PC-3 (cell line): ENCODE measurements around the gene SPINK6. TPM values are rescaled to one million over a fixed set of nuclear protein-coding genes. Genes with fewer than 3 reads are reported as not detected.

Experiments used
- ATAC-seq: fragments of 200-7000 bp; cut with Tn5 transposase; 2 replicates; pipeline ENCODE4 v1.9.1; 2020; ENCODE audit warnings: mild to moderate bottlenecking, moderate library complexity
- BruUV-seq: library from RNA; stranded (reverse); fragments of 400-500 nt; replicated peaks from 2 replicates; lab custom pipeline; 2021; lab: Mats Ljungman, UMichigan
- CTCF ChIA-PET: fragments of 300-600 bp; sonication (Branson Sonifier 250); formaldehyde crosslinking; loops from one replicate; lab custom pipeline; 2022; ENCODE audit warnings: antibody characterized with exemption; lab: Charles Lee
- POLR2A ChIA-PET: fragments of 300-600 bp; sonication (Branson Sonifier 250); formaldehyde crosslinking; loops from one replicate; lab custom pipeline; 2022; ENCODE audit warnings: antibody characterized with exemption; ENCODE audit not compliant: unreplicated experiment; lab: Charles Lee
- DNase-seq: peaks from one replicate; pipeline ENCODE4 v3.0.0-alpha.2; 2015
- H2AFZ ChIP-seq: fragments of 300-600 bp; sonication (generic); 2 replicates; pipeline ENCODE4 v1.6.0; 2016; ENCODE audit warnings: antibody characterized with exemption, low read length
- H3F3A ChIP-seq: fragments of 300-600 bp; sonication (generic); one replicate; pipeline ENCODE4 v1.6.0; 2017; ENCODE audit warnings: antibody characterized with exemption, low read length, control low read depth, mild to moderate bottlenecking; ENCODE audit not compliant: unreplicated experiment
- H3K27ac ChIP-seq: fragments of 300-600 bp; sonication (generic); 2 replicates; pipeline ENCODE4 v1.5.1; 2016; ENCODE audit warnings: mild to moderate bottlenecking, low read length
- H3K27me3 ChIP-seq: fragments of 300-600 bp; sonication (generic); 2 replicates; pipeline ENCODE4 v1.6.1; 2016; ENCODE audit warnings: low read length, mixed read lengths
- H3K36me3 ChIP-seq: fragments of 300-600 bp; sonication (generic); 2 replicates; pipeline ENCODE4 v1.6.1; 2016; ENCODE audit warnings: low read depth, mixed run types, low read length, mixed read lengths
- H3K4me1 ChIP-seq: fragments of 300-600 bp; sonication (generic); 2 replicates; pipeline ENCODE4 v1.5.1; 2016; ENCODE audit warnings: low read length; ENCODE audit not compliant: insufficient read depth
- H3K4me2 ChIP-seq: fragments of 300-600 bp; sonication (generic); 2 replicates; pipeline ENCODE4 v1.6.0; 2016; ENCODE audit warnings: low read length
- H3K4me3 ChIP-seq: fragments of 300-600 bp; sonication (generic); 2 replicates; pipeline ENCODE4 v1.5.1; 2016; ENCODE audit warnings: mild to moderate bottlenecking, low read length, mixed read lengths
- H3K79me2 ChIP-seq: fragments of 300-600 bp; sonication (generic); 2 replicates; pipeline ENCODE4 v1.6.1; 2017; ENCODE audit warnings: low read length, mixed read lengths
- H3K9ac ChIP-seq: fragments of 300-600 bp; sonication (generic); 2 replicates; pipeline ENCODE4 v1.6.0; 2016; ENCODE audit warnings: mild to moderate bottlenecking, low read length
- H3K9me2 ChIP-seq: fragments of 300-600 bp; sonication (generic); replicated peaks from 2 replicates; pipeline ENCODE4 v1.6.1; 2016; ENCODE audit warnings: mixed run types, low read length, mixed read lengths
- H3K9me3 ChIP-seq: fragments of 300-600 bp; sonication (generic); 2 replicates; pipeline ENCODE4 v1.6.1; 2016; ENCODE audit warnings: low read length, mixed read lengths
- H4K20me1 ChIP-seq: fragments of 300-600 bp; sonication (generic); 2 replicates; pipeline ENCODE4 v1.6.1; 2016; ENCODE audit warnings: low read length, mixed read lengths
- EZH2 ChIP-seq: fragments of 300-600 bp; sonication (generic); IDR thresholded peaks from one replicate; pipeline ENCODE4 v1.6.1; 2017; ENCODE audit warnings: antibody characterized with exemption, mild to moderate bottlenecking, low read length; ENCODE audit not compliant: unreplicated experiment
- EZH2phosphoT487 ChIP-seq: fragments of 300-600 bp; sonication (generic); IDR thresholded peaks from 2 replicates; pipeline ENCODE4 v1.6.1; 2018; ENCODE audit warnings: mild to moderate bottlenecking, antibody characterized with exemption, low read length, borderline replicate concordance
- intact Hi-C: fragments of 100-400 bp; cut with micrococcal nuclease; formaldehyde crosslinking; loops from 2 replicates; pipeline ENCODE4 v1.9.0; 2023
- total RNA-seq: library from RNA; depleted of rRNA; stranded (reverse); fragments of >200 nt; gene quantifications from 2 replicates; pipeline ENCODE4 v1.2.3, GENCODE V29; 2014
- TF ChIP-seq, protein P1 (sequence below): fragments of 300-600 bp; sonication (generic); conservative IDR thresholded peaks from 2 replicates; pipeline ENCODE4 v1.5.1; 2017; ENCODE audit warnings: antibody characterized with exemption, low read depth, mild to moderate bottlenecking, low read length

SPINK6 gene
- total RNA-seq, 1 experiment from 2014 or later: not detected

DNA sequence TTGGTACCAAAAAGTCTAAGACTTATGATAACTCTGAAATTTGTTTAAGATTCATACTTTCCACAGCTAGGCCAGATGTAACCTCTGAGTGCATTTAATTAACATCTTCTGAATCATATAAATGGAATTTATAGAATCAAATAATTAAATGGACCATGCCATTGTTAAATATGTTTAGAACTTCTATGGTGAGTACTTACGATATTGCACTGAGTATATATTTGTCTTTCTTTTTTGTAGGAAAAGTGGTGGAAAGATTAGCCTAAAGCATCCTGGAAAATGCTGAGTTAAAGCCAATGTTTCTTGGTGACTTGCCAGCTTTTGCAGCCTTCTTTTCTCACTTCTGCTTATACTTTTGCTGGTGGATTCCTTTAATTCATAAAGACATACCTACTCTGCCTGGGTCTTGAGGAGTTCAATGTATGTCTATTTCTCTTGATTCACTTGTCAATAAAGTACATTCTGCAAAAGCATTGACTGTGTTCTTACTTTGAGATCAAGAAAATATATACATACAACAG, 11.9 kb downstream of the SPINK6 start:
- Histone ChIP-seq H3K4me2 (no peak overlapping the region), H3K36me3 (no peaks in the 10 kb centered on the region), H3K9ac (no peak overlapping the region), H4K20me1 (no peaks in the 10 kb centered on the region), H3K4me3 (no peak overlapping the region), H3K27me3 (no peaks in the 10 kb centered on the region), H3K27ac (peak overlapping the region; percentile 19; the same call in 1 of the 2 replicates), H3K9me2 (no peaks in the 10 kb centered on the region), H3K4me1 (peaks cover 8% of the 10 kb centered on the region; the same call in 1 of the 2 replicates), H3K79me2 (no peaks in the 10 kb centered on the region), H3F3A (no peaks in the 10 kb centered on the region), H3K9me3 (no peaks in the 10 kb centered on the region), H2AFZ (no peak overlapping the region)
- no TSS peak for BruUV-seq
- intact Hi-C loops: loop anchor here (1.0 kb wide), 1 partner anchor 10 kb away; no protein-coding TSS in a partner anchor
- ChIA-PET POLR2A (interaction anchor here (0.6 kb wide), 1 partner anchor 41 kb away, joined by 7 read pairs; no protein-coding TSS in a partner anchor), CTCF (no interaction called here)
- TF ChIP-seq, protein P1, sequence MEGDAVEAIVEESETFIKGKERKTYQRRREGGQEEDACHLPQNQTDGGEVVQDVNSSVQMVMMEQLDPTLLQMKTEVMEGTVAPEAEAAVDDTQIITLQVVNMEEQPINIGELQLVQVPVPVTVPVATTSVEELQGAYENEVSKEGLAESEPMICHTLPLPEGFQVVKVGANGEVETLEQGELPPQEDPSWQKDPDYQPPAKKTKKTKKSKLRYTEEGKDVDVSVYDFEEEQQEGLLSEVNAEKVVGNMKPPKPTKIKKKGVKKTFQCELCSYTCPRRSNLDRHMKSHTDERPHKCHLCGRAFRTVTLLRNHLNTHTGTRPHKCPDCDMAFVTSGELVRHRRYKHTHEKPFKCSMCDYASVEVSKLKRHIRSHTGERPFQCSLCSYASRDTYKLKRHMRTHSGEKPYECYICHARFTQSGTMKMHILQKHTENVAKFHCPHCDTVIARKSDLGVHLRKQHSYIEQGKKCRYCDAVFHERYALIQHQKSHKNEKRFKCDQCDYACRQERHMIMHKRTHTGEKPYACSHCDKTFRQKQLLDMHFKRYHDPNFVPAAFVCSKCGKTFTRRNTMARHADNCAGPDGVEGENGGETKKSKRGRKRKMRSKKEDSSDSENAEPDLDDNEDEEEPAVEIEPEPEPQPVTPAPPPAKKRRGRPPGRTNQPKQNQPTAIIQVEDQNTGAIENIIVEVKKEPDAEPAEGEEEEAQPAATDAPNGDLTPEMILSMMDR: no peak
- no peak for TF ChIP-seq EZH2phosphoT487
- no peak for TF ChIP-seq EZH2
- DNase-seq (peak; percentile 31), ATAC-seq (peak; percentile 91)

DNA sequence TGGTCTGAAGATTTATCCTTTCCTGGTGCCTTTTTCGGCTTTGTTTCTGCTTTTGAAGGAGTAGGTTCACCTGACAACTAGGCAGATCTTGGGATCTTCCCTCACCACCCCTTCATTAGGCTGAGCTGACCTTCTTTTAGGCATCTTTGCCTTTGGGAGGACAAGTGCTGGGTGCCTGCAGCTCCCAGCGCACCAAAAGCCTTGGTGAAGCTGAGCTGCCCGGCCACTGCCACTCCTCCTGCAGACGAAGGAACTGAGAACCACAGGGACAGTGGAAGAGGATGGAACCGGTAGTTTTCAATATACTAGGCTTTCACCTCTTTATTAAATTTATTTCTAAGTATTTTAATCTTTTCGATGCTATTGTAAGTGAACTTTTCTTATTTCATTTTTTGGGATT, 18.7 kb downstream of the SPINK6 start:
- intact Hi-C loops: loop anchor here (5.0 kb wide), 1 partner anchor 46 kb away; the partner anchor contains the start of gene SPINK13
- Histone ChIP-seq H3K9ac (no peak overlapping the region), H2AFZ (no peak overlapping the region), H3K9me2 (no peaks in the 10 kb centered on the region), H3K79me2 (no peaks in the 10 kb centered on the region), H3F3A (no peaks in the 10 kb centered on the region), H3K4me1 (peaks cover 19% of the 10 kb centered on the region), H3K36me3 (no peaks in the 10 kb centered on the region), H3K9me3 (no peaks in the 10 kb centered on the region), H3K27ac (no peak overlapping the region), H3K27me3 (no peaks in the 10 kb centered on the region), H3K4me3 (no peak overlapping the region), H4K20me1 (no peaks in the 10 kb centered on the region), H3K4me2 (no peak overlapping the region)
- ChIA-PET POLR2A (no interaction called here), CTCF (no interaction called here)
- no TSS peak for BruUV-seq
- ATAC-seq (no peak), DNase-seq (no peak)
- TF ChIP-seq, protein P1: no peak
- TF ChIP-seq EZH2phosphoT487: no peak
- no peak for TF ChIP-seq EZH2
